GM23338 (cell line): ENCODE results near the gene WIPI1.

ENCODE experiments used
- CREB1 ChIP-seq: fragments of 250-450 bp; sonication (Bioruptor Pico); IDR thresholded peaks from 2 replicates; pipeline ENCODE4 v1.5.0; 2020; ENCODE audit warnings: low read depth, mild to moderate bottlenecking, moderate library complexity
- EZH2 ChIP-seq: fragments of 200-600 bp; sonication (generic); IDR thresholded peaks from one replicate; pipeline ENCODE4 v1.8.0; 2017; ENCODE audit warnings: antibody characterized with exemption, mild to moderate bottlenecking, low read depth; ENCODE audit not compliant: unreplicated experiment
- EZH2phosphoT487 ChIP-seq: fragments of 200-600 bp; sonication (generic); IDR thresholded peaks from one replicate; pipeline ENCODE4 v1.8.1; 2018; ENCODE audit warnings: antibody characterized with exemption; ENCODE audit not compliant: unreplicated experiment
- JUNB ChIP-seq: IDR thresholded peaks from one replicate; pipeline ENCODE4 v1.6.1; 2016; ENCODE audit warnings: antibody characterized with exemption; ENCODE audit not compliant: unreplicated experiment
- NANOG ChIP-seq: IDR thresholded peaks from 2 replicates; pipeline ENCODE4 v1.6.1; 2016; ENCODE audit warnings: antibody characterized with exemption, borderline replicate concordance
- POLR2AphosphoS5 ChIP-seq: IDR thresholded peaks from 2 replicates; pipeline ENCODE4 v1.6.1; 2016; ENCODE audit warnings: antibody characterized with exemption, low read depth
- STAT1 ChIP-seq: IDR thresholded peaks from one replicate; pipeline ENCODE4 v1.6.1; 2016; ENCODE audit warnings: antibody characterized with exemption; ENCODE audit not compliant: unreplicated experiment
- TF ChIP-seq, protein P1 (sequence below), 2 experiments: fragments of 200-600 bp in 1 of 2; sonication (generic) in 1 of 2; conservative IDR thresholded peaks; 2 replicates each; pipeline versions ENCODE4 v1.5.1 to v1.6.1; 2016 to 2017; ENCODE audit warnings: antibody characterized with exemption in 2 of 2, low read depth in 2 of 2, mild to moderate bottlenecking in 2 of 2, moderate library complexity in 1 of 2
- TF ChIP-seq, protein P2 (sequence below): IDR thresholded peaks from one replicate; pipeline ENCODE4 v1.6.1; 2018; ENCODE audit warnings: antibody characterized with exemption; ENCODE audit not compliant: unreplicated experiment
- TF ChIP-seq, protein P3 (sequence below): IDR thresholded peaks from 2 replicates; pipeline ENCODE4 v1.6.1; 2016; ENCODE audit warnings: antibody characterized with exemption
- TF ChIP-seq, protein P4 (sequence below): fragments of 250-450 bp; sonication (Bioruptor Pico); IDR thresholded peaks from 2 replicates; pipeline ENCODE4 v1.5.0; 2020; ENCODE audit warnings: mild to moderate bottlenecking, moderate library complexity

DNA sequence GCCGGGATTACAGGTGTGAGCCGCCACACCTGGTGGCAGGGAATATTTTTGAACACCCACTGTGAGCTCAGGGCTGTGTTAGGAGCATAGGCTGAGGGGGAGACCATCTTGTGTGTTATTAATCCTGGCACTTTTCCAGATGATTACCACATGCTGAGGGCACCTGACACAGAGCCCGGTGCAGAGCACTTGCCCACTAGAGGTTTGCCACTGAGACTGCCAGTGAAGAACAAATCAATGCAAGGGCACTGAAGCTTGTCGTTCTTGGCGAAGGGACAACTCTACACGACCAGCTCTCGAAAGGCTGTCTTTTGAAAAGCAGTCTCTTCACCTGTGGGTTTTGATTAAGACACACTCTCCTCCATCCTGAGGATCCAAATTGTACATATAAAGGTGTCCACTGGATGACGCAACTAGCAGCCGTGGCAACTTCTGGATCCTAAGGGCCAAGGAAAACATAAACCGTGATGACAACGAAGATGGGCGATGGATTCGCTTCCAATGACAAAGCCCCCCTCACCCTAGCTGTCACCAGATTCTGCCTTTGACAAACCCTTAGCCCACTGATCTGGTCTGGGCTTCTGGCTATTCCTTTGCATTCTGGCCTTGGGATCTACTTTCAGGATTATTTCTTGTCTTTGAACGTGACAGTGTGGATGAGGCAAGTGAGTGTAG, 28.7 kb downstream of the WIPI1 start:
- TF ChIP-seq, protein P1, sequence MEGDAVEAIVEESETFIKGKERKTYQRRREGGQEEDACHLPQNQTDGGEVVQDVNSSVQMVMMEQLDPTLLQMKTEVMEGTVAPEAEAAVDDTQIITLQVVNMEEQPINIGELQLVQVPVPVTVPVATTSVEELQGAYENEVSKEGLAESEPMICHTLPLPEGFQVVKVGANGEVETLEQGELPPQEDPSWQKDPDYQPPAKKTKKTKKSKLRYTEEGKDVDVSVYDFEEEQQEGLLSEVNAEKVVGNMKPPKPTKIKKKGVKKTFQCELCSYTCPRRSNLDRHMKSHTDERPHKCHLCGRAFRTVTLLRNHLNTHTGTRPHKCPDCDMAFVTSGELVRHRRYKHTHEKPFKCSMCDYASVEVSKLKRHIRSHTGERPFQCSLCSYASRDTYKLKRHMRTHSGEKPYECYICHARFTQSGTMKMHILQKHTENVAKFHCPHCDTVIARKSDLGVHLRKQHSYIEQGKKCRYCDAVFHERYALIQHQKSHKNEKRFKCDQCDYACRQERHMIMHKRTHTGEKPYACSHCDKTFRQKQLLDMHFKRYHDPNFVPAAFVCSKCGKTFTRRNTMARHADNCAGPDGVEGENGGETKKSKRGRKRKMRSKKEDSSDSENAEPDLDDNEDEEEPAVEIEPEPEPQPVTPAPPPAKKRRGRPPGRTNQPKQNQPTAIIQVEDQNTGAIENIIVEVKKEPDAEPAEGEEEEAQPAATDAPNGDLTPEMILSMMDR (conservative IDR thresholded peaks at IDR 0.05; ENCODE audit: low read depth in 2 of 2): no peak
- TF ChIP-seq, protein P2, sequence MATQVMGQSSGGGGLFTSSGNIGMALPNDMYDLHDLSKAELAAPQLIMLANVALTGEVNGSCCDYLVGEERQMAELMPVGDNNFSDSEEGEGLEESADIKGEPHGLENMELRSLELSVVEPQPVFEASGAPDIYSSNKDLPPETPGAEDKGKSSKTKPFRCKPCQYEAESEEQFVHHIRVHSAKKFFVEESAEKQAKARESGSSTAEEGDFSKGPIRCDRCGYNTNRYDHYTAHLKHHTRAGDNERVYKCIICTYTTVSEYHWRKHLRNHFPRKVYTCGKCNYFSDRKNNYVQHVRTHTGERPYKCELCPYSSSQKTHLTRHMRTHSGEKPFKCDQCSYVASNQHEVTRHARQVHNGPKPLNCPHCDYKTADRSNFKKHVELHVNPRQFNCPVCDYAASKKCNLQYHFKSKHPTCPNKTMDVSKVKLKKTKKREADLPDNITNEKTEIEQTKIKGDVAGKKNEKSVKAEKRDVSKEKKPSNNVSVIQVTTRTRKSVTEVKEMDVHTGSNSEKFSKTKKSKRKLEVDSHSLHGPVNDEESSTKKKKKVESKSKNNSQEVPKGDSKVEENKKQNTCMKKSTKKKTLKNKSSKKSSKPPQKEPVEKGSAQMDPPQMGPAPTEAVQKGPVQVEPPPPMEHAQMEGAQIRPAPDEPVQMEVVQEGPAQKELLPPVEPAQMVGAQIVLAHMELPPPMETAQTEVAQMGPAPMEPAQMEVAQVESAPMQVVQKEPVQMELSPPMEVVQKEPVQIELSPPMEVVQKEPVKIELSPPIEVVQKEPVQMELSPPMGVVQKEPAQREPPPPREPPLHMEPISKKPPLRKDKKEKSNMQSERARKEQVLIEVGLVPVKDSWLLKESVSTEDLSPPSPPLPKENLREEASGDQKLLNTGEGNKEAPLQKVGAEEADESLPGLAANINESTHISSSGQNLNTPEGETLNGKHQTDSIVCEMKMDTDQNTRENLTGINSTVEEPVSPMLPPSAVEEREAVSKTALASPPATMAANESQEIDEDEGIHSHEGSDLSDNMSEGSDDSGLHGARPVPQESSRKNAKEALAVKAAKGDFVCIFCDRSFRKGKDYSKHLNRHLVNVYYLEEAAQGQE: no peak
- no peak for TF ChIP-seq EZH2
- TF ChIP-seq POLR2AphosphoS5: no peak
- TF ChIP-seq JUNB: no peak
- TF ChIP-seq EZH2phosphoT487: no peak
- TF ChIP-seq, protein P3, sequence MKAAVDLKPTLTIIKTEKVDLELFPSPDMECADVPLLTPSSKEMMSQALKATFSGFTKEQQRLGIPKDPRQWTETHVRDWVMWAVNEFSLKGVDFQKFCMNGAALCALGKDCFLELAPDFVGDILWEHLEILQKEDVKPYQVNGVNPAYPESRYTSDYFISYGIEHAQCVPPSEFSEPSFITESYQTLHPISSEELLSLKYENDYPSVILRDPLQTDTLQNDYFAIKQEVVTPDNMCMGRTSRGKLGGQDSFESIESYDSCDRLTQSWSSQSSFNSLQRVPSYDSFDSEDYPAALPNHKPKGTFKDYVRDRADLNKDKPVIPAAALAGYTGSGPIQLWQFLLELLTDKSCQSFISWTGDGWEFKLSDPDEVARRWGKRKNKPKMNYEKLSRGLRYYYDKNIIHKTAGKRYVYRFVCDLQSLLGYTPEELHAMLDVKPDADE: no peak
- TF ChIP-seq CREB1: no peak
- TF ChIP-seq, protein P4, sequence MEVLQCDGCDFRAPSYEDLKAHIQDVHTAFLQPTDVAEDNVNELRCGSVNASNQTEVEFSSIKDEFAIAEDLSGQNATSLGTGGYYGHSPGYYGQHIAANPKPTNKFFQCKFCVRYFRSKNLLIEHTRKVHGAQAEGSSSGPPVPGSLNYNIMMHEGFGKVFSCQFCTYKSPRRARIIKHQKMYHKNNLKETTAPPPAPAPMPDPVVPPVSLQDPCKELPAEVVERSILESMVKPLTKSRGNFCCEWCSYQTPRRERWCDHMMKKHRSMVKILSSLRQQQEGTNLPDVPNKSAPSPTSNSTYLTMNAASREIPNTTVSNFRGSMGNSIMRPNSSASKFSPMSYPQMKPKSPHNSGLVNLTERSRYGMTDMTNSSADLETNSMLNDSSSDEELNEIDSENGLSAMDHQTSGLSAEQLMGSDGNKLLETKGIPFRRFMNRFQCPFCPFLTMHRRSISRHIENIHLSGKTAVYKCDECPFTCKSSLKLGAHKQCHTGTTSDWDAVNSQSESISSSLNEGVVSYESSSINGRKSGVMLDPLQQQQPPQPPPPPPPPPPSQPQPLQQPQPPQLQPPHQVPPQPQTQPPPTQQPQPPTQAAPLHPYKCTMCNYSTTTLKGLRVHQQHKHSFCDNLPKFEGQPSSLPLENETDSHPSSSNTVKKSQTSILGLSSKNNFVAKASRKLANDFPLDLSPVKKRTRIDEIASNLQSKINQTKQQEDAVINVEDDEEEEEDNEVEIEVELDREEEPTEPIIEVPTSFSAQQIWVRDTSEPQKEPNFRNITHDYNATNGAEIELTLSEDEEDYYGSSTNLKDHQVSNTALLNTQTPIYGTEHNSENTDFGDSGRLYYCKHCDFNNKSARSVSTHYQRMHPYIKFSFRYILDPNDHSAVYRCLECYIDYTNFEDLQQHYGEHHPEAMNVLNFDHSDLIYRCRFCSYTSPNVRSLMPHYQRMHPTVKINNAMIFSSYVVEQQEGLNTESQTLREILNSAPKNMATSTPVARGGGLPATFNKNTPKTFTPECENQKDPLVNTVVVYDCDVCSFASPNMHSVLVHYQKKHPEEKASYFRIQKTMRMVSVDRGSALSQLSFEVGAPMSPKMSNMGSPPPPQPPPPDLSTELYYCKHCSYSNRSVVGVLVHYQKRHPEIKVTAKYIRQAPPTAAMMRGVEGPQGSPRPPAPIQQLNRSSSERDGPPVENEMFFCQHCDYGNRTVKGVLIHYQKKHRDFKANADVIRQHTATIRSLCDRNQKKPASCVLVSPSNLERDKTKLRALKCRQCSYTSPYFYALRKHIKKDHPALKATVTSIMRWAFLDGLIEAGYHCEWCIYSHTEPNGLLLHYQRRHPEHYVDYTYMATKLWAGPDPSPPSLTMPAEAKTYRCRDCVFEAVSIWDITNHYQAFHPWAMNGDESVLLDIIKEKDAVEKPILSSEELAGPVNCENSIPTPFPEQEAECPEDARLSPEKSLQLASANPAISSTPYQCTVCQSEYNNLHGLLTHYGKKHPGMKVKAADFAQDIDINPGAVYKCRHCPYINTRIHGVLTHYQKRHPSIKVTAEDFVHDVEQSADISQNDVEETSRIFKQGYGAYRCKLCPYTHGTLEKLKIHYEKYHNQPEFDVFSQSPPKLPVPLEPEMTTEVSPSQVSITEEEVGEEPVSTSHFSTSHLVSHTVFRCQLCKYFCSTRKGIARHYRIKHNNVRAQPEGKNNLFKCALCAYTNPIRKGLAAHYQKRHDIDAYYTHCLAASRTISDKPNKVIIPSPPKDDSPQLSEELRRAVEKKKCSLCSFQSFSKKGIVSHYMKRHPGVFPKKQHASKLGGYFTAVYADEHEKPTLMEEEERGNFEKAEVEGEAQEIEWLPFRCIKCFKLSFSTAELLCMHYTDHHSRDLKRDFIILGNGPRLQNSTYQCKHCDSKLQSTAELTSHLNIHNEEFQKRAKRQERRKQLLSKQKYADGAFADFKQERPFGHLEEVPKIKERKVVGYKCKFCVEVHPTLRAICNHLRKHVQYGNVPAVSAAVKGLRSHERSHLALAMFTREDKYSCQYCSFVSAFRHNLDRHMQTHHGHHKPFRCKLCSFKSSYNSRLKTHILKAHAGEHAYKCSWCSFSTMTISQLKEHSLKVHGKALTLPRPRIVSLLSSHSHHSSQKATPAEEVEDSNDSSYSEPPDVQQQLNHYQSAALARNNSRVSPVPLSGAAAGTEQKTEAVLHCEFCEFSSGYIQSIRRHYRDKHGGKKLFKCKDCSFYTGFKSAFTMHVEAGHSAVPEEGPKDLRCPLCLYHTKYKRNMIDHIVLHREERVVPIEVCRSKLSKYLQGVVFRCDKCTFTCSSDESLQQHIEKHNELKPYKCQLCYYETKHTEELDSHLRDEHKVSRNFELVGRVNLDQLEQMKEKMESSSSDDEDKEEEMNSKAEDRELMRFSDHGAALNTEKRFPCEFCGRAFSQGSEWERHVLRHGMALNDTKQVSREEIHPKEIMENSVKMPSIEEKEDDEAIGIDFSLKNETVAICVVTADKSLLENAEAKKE (CRISPR knock-in tag): no peak
- TF ChIP-seq STAT1: no peak
- no peak for TF ChIP-seq NANOG
